HG03571 (cell line): ENCODE results near the gene ST8SIA1.

ENCODE experiments used
- ATAC-seq: cut with Tn5 transposase; IDR thresholded peaks from one replicate; pipeline ENCODE4 v1.9.1; 2021; ENCODE audit not compliant: unreplicated experiment

Gene ST8SIA1

DNA sequence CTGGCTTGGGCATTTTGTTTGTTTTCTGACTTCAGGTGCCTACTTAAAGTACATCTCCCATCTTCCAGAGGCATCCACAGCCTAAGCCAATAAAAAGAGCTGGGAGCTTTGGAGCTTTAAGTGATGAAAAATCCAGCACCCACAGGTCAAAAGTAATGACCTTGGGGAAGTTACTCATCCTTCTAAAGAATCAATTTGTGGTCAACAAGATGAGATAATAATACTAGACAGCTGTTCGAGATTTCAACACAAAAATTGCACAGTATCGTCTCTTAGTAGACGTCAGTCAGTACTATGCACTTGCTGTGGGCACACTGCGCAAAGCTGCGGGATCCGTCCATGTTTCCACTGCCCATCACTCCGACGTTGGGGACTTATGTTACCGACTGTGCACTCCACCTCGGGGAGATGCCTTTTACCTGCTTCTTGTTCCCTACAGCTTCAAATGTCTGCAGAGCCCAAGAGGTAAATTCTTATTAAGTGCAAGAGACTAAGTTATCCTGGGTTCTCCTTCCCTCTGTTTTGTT lies 1.3 kb downstream of the ST8SIA1 start:
- ATAC-seq = no peak

DNA sequence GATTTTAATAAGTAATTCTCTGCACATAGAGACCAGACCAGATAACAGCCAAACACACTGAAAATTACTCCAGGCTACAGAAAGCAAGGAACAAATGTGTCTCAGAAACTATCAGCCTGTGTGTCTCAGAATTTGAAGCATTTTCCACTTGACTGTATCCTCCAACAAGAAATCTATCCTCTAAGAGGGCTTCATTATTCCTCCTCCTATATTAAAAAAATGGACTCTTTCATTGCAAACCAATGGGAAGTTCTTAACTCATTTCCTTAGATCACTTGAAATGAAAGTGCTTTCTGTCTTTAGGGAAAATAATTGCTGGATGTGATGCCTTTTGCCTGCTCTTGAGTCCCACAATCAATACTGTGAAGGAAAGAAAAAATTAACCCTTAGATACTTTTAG lies 2.3 kb downstream of the ST8SIA1 start:
- ATAC-seq = no peak

DNA sequence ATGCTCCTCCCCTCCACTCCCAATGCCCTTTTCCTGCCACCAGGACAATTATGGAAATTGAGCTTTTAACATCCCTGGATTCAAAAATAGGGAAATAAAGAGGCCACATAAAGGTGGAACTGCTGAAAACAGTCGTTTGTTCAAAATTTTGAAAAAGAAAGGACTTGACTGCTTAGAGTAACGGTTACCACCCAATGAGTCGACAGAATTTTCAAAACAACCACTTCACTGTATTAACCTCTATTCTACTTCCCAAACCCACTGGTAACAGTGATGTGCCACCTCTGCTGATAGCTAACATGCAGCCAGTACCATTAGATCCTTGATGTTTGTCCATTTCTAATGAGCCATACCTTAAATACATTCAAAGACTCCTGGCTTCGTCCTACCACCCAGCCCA lies 4.9 kb downstream of the ST8SIA1 start:
- no peak for ATAC-seq

DNA sequence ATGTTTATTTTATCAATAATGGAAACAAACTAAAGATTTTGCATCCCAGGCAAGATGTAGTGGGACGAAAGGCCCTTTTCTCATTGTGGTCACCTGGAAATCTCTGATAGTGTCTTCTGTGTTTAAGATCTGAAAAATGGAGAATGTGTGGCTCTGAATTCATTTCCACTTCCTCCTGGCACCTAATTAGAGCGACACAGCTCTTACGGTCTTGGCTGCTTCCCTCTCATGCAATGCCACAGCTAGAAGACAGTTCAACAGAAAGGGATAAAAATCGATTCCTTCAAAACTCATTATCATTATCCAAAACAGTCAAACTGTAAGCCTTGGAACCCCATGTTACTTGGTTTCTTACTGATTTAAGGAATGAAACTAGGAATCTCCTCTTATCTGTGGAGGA lies 9.3 kb downstream of the ST8SIA1 start:
- no peak for ATAC-seq

DNA sequence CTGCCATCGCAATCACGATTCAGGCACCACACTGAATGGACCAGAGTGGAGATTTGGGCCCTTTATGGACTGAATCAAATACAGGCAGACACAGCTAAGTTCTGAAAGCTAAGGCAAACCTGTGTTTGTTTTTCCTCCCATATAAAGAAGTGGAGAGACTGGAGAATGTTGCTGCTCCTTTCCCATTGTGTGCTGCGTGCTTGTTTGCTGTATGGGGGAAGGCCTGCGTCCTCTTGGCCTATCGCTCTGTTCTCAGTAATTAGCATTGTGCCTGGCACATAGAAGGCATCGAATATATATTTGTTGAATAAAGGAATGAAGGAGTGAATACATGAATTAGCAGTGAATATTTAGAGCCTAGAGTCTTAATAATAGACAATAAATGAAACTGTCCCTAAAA lies 12.4 kb downstream of the ST8SIA1 start:
- ATAC-seq = no peak

DNA sequence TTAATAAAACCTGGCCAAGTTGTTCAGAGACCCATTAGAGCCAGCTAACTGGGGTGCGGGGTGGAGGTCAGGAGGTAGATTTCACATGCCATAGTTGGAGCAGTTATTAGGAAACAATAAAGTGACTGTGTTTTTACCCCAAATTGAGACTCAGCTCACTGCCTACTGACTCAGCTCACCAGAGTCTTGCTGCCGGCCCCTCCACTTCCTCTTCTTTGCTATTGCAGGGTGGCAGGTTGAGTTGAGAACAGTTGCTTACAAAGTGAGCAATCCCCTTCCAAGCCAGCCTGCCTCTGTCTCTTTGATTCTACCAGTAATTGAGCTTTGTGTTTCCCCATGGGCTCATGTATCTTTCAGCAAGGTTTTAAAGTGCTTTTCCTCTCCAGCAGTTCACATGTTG lies 12.9 kb downstream of the ST8SIA1 start:
- no peak for ATAC-seq

DNA sequence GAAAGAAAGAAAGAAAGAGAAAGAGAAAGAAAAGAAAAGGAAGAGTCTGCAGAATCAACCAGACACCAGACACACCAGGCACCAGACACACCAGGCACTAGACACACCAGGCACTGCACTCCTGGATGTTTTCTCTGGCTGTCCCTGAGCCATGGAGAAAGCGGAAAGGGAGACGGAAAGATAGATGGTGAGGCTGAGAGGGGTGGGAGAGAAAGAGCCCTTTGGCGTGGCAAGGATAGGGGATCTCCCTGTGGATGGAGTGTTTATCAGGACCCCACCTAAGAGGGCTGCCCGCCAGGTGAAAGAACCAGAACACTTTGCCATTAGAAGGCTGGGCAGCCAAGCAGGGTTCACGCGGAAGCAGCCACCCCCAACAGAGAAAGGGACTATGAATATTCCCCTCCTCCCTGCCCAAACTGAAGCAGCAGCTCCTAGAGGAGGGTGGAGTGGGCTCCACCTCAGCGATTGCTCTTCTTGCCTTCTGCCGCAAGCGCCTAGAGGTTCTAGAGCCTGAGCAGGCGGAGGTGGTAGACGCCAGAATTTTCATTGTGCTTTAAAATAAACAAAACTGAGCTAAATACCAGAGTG lies 13.4 kb downstream of the ST8SIA1 start:
- no peak for ATAC-seq

DNA sequence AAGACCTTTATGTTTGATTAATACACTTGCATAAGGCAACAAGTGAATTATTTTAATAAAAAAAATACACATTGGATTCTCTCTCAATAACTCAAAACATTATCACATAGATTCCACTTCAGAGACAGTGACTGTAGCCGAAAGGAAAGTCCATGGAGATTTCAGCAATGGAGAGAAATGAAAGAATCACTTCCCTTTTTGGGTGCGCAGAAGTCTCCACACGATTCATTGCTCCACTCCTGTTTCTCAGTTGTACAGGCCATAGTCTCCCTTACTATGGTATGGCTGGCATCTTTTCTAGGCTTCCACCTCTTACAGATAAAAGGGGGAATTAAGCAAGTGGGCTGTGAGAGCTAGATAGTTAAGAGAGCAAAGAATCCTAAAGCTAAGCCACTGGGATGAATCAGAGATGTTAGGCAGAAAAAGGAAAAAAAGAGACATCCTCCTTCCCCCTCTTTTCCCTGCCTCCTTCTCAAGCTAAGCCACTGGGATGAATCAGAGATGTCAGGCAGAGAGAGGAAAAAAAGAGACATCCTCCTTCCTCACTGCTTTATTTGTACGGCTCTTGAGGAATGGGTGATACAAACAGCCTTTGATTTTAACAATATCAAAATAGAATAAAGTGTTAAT lies 16.3 kb downstream of the ST8SIA1 start:
- ATAC-seq = no peak

DNA sequence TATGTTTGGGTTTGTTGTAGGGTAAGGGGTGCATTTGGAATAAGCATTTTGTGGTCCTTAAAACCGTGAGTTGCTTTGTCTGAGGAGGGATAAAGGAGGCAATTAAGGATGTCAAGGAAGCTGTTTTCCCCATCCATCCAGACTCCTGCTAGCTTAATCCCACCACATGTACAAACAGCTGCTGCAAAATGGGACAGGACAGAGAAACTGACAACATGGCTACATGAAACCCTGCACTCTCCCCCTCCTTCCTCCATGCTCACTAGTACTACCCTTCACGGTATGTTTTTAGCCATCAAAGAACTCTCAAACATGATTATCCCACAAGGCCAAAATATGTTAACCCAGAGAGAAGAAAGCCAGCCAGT lies 20.6 kb downstream of the ST8SIA1 start:
- ATAC-seq = no peak

DNA sequence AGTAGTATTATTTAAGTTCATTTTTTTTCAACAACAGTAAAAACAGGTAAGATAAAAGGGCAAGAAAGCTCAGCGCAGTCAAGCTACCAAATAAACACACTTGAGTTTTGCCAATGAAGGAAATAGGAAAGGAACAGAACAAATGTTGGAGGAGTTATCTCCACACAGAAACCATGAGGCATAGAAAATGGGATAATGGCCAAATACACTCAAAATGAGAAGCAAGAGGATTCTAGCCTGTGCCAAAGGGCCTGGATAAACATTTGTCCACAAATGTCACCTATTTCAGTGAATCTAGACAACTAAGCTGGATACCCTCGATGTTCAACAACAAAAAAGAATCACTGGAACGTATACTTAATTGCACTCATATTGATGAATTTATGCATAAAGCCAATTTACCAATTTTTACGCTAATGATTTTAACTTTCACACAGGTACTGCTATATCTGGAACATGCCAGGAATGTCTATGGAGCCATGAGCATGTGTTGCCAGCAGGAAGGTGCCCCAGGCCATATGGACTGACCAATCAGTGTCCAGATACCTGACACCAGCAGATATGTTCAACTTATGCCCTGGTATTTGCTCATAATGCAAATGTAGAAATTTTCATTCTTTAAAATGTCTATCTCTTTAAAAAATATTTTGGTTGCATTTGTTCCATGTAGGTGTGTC lies 21.1 kb downstream of the ST8SIA1 start:
- no peak for ATAC-seq

DNA sequence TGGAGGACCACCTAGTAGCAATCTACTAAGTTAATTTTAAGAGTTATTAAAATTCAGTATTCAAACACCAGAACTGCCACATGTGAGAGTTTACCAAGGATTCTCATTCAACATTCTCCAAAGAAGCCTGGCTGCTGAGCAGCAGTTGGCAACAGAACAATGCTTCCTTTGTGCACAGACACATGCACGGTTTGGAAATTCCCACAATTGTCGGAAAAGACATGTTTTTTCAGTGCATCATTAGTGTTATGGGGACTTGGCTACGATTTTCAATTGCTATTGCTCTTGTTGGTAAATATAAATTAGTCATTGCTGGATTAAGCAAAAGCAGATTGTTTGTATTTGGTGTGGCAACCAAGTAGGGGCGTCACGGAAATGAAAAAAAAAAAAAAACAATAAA lies 22.2 kb downstream of the ST8SIA1 start:
- ATAC-seq = no peak

DNA sequence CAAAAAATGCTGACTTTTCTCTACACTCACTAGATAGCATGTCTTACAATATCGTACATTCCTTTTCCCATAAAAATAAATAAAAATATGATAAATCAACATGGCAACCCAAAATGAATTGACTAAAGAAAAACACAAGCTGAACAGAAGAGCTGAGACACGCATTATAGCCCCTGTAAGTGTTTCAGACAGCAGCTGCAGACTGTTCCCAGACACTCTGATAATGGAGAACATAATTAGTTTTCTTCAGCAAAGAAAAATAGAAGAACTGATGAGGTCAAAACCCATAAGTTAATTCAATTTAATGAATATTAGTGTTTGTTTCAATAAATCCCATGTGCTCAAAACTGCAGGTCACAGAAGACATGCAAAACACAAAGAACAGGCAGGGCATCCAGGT lies 23.8 kb downstream of the ST8SIA1 start:
- no peak for ATAC-seq

DNA sequence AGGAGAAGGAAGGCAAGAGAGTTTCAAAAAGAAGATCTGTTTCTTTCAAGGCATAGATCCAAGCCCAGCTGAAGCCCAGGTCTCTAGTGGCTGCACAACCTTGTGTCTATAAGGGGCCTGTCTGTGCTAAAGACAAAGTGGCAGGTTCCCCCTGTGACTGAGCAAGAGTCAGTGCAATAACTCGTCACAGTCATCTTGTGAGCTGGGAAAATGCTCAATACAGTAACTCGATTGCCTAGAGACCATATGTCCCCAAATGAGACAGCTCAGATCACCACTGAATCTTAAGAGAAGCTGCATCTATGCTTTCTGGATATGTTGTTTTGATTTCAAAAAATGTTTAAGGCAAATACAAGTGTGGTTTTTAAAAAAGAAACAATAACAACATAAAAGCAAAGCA lies 24.2 kb downstream of the ST8SIA1 start:
- ATAC-seq = no peak

DNA sequence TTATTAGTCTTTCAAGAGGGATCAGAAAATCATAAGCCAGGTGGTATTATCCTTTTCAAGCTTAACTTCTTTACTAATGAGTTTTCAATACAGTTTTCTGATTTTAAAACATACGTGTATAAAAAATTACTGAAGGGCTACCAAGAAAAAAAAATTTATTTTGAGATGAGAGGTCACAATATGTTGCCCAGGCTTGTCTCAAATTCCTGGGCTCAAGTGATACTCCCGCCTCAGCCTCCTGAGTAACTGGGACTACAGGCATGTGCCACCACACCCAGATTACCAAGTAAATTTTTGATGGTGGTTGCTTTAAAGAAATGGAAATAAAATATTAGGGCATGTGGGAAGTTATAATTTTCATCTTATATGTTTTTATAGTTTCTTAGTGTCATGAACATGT lies 26.7 kb downstream of the ST8SIA1 start:
- no peak for ATAC-seq

DNA sequence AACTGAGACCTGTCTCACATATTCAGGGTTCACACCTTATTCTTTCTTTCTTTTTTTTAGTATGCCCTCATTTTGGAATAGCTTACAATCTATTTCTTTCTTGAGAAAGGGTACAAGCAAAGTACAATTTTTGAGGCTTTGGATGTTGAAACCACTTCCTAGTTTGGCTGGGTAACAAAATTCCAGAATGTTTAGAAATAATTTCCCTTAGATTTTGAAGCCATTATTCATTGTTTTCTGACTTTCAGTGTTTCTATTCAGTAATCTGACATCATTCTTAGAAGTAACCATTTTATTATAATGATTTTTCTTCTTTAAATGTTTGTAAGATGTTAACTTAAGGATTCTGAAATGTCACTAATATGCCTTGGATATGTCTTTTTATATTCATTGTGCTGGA lies 28.2 kb downstream of the ST8SIA1 start:
- no peak for ATAC-seq

DNA sequence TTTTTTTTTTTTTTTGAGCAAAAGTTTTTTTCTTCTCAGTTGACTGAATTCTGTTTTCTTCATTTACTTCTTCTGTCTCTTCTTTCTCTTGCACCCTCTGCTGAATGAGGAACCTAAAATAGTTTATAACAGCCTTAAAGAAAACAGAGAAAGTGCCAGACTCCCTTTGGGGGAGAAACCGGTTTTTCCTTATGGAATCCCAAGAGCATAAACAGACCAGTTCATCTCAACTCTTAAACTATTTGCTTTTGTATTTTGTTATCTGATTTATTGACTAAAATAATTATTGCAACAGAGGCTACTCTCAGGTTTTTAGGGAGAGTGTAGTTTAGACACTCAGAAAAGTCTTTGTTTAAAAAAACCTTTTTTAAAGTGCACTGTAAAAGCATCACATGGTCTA lies 30.2 kb downstream of the ST8SIA1 start:
- ATAC-seq = no peak

DNA sequence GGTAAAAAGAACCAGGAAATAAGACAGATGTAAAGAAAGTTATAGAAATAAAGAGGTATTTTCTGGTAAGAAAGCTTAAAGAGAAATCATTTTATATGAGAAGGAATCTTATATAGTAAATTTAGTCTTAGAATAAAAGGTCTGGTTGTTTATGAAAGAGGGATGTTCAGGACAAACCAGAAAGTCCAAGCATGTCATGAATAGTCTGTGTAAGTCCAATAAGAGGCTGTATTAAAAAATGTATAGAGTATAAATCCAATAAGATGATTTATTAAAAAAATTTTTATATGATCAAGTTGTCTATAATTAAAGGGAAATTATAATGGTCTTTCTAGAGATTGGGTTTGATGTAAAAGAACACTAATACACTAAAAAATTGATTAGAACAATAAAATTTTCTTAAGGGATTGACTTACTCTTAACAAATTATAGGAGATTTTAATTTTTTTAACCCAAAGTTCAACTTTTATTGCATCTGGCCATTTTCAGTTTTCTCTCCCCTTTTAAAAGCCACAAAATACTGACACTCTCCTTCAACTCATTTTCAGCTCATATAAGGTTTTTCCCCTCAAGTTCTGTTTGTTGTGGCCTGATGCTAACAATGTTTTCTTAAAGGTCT lies 35.1 kb downstream of the ST8SIA1 start:
- no peak for ATAC-seq

DNA sequence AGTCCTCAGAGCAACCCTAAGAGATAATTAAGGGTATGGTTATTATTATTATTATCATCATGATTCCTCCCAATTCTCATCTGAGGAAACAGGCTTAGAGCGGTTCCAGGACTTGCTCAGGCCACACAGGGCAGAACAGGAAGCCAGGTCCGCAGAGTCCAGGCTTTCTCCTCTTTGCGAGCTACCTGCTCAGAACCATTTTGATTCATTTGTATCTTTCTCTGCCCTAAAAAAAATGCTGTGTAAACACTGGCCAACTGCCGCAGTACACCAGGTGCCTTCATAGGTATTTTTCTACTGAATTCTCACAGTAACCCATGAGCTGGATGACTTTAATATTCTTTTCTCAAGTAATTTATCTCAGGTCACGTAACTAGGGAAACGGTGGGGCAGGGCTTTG lies 45.3 kb downstream of the ST8SIA1 start:
- no peak for ATAC-seq

DNA sequence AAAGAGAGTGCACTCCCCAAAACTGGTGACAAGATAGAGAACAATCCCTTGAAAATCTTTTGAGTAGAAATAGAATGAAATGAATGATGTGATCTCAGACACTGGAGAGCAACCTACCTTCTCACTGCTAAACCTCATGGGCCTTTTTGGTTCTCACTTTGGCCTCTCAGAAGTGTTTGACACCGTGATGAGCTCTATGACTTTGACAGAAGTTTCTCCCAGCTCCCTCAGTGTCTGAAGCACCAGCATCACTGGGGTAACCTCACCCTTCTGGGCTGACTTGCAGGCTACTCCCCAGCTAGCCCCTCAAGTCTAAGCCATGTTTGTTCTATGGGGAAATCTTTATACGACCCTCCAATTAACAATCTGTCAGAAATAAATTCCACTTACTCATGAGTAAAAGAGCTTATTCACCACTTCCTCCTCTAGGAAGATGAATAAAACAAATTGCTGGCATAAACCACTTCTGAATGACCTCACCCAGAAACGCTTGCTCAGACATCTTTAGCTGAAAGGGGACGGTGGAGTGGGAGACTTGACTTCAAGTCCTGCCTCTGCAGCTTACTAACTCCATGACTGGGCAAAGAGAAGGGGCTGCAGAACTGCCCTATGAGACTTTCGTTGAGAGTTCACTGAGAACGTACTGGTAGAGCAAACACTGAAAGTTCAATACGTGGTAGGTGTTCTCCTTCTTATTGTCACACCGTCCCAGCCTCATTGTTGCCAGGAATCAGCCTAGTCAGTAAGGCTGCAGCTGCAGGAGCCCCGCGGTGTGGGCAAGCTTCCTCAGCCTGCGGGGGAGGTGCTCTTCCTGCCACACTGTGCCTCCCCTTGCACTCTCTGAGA lies 46.5 kb downstream of the ST8SIA1 start:
- ATAC-seq = no peak

DNA sequence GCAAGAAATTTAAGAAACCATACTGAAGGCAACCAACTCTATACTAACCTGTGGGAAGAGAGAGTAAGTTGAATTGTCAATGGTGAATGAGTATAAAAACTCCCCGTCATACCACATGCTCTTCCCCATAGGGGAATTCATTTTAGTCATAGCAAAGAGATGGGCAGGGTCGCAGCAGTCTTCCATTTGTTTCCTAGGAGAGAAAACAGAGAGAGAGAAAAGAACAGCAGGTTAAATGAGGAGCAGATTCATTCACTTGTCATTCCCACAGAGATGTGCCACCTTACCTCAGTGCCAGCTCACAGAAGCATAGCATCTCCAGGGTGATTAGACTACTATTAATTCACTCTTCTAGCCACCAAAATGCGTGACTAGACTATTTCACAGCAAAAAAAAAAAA lies 47.4 kb downstream of the ST8SIA1 start:
- no peak for ATAC-seq

DNA sequence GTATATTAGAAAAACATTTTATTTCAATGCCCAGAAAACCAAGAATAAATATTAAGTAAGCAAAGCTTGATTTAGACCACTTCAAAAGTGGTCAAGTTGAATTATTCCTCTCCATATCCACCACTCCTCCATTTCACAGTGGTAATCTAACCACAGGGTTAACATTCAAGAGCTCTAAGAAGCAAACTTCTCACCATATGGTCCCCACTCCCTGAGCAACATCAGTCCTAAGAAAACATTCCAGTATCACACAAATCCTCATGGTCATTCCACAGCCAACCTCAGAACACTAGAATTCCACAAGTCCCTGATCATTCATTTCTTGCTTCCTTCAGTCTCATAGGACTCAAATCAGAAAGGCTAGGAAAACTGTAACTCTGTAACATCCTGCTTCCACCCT lies 47.9 kb downstream of the ST8SIA1 start:
- no peak for ATAC-seq
